HG03196 (cell line): ENCODE measurements around the gene CRABP1.

Source experiments
- ATAC-seq: cut with Tn5 transposase; IDR thresholded peaks from one replicate; pipeline ENCODE4 v1.9.1; 2021; ENCODE audit not compliant: unreplicated experiment

The CRABP1 gene

GRCh38 chr15:78343276-78344060 is 3.3 kb downstream of the CRABP1 start:
- ATAC-seq, result no peak

- no peak for ATAC-seq
Measured at GRCh38 chr15:78345396-78346125, 5.4 kb downstream of the CRABP1 start.

DNA sequence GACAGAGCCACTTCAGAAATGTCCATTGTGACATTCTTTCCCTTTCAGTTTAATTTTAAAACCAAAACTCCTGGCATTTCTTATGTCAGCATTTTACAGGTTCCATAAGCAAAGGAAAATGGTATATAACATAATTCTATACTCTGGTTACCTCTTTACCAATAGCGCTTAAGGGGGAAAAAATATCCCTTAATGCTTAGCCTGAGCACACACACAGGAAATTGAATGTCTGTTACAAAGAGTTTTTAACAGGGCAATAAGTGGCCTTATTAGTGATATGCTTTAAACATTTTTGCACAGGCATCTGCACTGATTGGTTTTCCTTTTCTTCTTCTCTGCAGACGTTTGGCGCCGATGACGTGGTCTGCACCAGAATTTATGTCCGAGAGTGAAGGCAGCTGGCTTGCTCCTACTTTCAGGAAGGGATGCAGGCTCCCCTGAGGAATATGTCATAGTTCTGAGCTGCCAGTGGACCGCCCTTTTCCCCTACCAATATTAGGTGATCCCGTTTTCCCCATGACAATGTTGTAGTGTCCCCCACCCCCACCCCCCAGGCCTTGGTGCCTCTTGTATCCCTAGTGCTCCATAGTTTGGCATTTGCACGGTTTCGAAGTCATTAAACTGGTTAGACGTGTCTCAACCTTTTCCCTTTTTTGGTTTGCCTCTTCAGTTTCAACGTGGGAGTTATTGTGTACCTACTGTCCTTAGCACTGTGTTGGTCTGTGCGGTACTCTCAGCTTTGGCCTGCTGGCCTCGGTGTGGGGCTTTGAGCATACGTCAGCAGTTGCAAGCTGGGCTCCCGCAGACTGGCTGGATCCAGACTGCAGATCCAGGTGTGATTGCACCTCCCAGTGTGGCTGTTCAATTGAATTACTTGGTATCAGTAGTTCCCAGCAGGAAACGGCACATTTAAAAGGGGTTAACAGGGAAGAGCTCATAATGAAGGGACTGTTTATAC is 7.7 kb downstream of the CRABP1 start:
- no peak for ATAC-seq

GRCh38 chr15:78350058-78350457 is 9.9 kb downstream of the CRABP1 start:
- no peak for ATAC-seq

DNA sequence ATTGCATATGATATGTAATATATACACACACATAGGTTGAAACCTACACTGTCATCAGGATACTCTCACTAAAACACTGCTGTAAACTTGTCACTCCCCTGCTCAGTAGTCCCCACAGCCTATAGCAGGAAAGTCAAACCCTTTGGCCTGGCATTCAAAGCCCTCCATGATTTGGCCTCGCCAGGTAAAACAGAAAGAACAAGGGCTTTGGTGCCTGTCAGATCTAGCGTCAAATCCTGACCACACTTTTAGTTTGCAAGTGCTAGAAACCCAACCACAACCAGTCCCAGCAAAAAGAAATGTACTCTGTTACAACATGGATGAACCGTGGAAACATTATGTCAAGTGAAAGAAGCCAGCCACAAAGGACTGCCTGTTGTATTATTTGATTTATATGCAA is 11.4 kb downstream of the CRABP1 start:
- no peak for ATAC-seq

DNA sequence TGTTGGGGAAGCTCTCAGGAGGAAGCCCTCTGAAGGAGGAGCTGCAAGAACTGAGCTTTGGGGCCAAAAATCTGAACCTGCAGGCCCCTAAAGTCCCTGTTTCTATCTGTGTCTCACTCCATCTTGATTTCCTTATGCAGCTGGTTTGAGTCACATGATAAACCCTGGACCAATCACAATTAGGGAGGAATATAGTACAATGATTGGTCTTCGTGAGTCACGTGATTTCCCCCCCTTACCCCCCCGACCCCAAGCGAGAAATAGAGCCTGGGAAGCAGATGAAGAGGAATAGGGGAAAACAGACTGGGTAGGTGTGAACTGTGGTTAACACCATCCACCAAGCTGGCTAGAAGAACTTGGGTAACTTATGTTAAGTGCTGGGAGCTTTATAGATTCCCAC is 12.9 kb downstream of the CRABP1 start:
- no peak for ATAC-seq

GRCh38 chr15:78355177-78355576 is 15.0 kb downstream of the CRABP1 start:
- ATAC-seq, result no peak

GRCh38 chr15:78358102-78358870 is 18.1 kb downstream of the CRABP1 start:
- ATAC-seq, result no peak

DNA sequence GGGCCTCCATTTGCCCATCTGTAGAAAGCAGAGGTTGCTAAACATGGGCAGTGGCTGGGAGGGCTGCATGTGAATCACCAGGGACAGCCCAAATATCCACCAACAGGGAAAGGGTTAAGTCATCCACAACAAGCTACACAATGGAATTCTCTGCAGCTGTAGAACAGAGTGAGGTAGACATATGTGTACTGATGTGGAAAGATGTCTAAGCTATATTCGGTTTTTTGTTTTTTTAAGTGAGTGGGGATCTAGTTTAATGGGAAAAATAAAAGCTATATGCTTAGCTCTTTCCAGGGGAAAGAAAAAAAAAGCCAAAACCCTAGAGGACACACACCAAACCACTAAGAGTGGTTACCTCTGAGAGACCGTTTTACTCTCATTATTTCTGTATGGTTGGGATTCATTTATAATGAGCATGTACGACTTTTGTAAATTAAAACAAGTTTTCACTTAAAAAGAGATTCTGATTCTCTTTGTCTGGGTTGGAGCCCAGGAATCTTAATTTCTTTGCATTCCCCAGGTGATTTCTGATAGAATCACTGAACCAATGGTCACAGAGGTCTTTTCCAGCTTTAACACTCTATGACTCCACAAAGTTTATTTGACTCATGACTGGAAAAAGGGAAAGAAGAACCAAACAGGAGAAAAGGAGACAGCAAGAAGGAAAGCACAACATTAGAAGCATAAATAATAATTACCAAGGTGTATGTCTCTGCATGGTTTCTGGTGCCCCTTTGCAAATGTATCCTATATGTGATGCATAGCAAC is 19.1 kb downstream of the CRABP1 start:
- ATAC-seq, result no peak

DNA sequence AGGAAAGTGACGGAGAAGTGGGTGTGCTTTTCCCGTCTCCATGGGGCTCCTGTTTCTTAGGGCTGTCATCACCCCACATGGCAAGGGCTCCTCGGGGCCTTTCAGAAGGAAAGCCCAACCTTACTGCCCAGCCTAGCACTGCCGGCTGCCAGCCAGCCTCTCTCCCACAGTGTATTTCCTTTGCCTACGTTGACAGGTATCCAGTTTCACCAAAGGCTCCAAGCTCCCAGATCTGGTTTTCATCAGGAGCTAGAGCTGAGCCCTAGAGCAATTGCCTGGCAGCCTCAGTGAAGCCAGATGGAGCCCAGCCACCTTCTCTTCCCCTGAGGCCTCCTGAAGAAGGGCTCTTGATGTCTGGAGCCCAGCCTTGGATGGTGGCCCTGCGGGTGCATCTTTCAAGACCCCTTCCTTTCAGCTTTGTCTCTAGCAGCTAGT is 20.2 kb downstream of the CRABP1 start:
- ATAC-seq, result no peak

DNA sequence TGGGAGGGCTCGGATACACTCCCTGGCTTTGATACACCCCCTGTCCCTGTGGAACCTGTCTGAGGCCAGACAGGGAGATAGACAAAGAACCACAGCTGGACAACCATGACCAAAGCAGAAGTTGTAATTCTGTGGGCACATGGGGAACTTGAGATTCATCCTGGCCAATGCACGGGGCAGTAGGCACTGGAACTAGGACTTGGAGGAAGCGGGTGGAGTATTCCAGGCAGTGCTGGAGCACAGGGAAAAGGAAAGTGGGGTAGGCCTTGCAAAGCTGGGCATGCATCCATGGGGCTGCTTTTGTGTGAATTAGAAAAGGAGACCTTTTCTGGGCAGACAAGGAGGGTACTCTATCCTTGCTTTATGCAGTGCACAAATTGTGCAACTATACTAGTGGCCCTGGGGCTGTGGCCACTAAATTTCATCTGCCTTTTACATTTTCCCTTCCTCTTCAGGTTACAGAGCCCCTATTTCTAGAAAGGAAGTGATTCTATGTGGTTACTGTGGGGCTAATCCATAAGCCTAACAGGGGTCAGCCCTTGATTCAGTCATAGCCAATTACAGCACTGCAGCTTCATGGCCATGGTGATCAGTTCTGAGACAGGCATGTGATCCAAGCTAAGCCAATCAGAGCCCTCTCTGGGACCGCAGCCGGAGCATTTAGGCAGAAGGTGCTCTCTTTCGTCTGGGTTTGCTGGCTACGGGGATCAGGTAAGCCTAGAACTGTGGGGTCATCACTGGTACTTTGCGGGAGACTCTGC is 21.0 kb downstream of the CRABP1 start:
- no peak for ATAC-seq

DNA sequence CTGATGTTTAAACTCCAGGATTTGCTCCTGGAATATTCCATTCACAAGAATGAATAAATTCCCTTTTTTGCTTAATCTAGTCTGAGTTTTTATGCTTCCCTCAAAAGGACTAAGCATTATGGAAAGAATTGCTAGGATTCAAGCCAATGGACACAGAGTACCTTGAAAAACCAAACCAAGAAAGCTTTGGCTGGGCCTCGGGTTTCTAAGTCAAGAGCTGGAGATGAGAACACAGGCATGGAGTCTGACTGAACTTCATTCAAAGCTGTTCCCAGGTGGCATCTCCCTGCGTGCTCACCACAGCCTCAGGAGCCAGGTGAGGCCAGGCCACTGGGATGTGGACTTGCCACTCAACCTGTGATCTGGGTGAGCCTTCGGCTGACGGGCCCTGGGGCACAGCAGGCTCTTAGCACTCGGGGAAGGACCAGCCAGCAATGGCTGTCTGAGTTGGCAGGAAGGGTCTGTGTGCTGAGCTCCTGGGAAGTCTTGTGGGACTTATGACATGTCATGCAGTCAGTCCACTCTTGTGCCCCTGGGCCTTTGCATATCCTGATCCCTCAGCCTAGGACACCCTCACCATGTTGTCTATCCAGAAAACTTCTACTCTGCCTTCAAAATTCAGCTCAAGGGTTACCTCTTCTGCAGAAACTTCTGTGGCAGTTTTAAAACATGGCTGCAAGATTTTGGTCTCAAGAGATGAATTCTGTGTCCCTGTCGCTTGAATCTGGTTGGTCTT is 21.8 kb downstream of the CRABP1 start:
- ATAC-seq, result no peak

DNA sequence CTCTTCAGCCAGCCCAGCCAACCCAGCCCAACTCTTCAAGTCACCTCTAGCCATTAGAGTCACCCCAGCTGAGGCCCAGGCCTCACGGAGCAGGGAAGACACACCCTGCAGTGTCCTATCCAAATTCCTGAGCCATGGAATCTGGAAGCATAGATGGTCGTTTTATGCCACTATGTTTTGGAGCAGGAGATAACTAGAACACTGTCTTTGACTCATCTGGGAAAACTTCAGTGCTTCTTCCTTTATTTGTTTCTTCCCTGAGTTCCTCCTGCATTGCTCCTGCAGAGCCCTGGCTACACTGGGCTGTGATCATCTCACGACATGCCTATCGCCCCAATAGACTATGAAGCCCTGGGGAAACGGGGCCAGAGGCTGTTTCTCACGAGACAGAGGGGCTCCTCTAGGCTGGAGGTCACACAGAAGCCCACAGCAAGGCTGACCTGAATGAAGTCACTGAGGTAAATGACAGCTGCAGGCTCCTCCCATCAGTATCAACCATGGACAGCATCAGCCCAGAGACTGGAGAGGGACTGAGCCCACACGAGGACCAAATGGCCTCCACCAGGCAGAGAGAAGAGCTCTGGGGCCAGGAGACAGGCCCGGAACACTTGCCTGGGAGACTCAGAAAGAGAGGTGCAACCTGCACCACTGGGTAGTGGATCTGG is 22.7 kb downstream of the CRABP1 start:
- no peak for ATAC-seq

DNA sequence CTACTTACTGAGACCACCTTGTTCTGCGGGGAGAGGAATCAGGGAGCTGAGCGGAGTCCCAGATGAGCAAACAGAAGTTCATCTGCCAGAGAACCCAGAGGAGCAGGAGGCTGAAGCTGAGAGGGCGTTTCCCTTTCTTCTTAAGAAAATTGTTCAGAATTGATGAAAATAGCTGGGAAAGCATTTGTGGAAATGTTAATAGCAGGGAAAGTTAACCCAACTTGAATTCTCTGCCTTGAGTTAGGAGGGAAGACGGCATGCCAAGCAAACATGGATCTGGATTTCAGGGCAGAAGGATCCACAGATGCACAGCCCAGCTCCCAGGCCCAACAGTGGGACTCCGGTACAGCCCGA is 23.2 kb downstream of the CRABP1 start:
- no peak for ATAC-seq

DNA sequence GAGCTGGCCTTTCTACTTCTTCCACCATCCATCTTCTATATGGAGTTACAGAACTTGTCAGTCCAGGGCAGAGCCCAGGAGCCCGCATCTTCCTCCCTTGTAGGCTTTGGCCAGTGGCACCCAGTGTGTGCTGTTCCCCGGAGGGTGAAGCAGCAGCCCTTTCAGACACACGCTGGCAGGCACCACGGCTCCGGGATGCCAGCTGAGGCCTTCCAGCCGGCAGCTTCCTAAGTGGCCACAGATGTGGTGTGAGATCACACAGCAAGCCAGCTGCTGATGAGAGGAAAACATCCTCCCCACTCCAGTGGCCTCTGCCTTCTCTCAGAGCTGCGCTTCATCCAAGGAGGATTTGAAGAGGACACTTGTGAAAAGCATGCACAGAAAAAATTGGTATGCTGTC is 24.1 kb downstream of the CRABP1 start:
- ATAC-seq, result no peak

- no peak for ATAC-seq
Measured at GRCh38 chr15:78365917-78366316, 25.8 kb downstream of the CRABP1 start.

- no peak for ATAC-seq
Measured at GRCh38 chr15:78366342-78366741, 26.2 kb downstream of the CRABP1 start.

- ATAC-seq, result no peak
Measured at GRCh38 chr15:78368651-78369050, 28.5 kb downstream of the CRABP1 start.
